Activated CD4-positive, alpha-beta T cell treated with anti-CD3 and anti-CD28 coated beads, Interleukin-2, amount 50 U/mL, for 24 hours (primary cell): ENCODE data around the gene KLRC2.
"Not testable (repeated sequence)": the region's sequence is repeated elsewhere in the genome, so short reads cannot be mapped to it uniquely, and the experiment has no call there.

ENCODE experiments used
- DNase-seq, 2 donors: peaks; one replicate each; pipeline ENCODE4 v3.0.0-alpha.2; 2020; ENCODE audit warnings: low read depth in 1 of 2, low spot score in 1 of 2

KLRC2 gene

DNA sequence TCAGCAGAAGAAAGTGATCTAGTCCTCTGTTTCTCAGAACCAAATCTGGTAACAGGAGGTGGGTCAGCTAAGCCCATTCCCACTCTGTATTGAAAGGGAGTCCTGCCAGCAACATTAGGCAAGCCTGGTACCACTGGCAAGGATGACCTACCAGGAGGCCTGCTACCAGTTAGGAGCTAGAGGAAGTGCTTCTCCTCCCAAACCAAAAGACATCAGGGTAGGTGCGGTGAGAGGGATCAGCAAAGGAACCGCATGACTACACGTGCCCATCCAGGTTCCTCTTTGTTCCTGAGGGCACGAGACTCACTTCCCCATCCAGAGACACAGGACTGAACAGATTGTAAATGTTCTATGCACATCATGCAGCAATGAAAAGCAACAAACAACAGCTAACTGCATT, 29.1 kb downstream of the KLRC2 start:
- DNase-seq = no peak

DNA sequence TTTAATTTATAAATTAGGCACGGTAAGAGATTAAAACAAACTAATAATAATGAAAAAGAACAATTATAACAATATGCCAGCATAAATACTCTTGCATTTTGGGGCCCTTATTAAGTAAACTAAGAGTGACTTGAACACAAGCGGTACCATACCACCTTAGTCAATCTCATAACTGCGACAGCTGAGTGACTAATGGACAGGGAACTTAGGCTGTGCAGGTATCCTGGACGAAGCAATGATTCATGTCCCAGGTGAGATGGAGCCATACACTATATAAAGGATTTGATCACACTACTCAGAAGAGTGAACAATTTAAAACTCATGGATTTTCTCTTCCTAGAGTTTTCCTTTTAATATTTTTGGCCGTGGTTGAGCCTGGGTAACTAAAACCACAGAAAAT, 30.5 kb downstream of the KLRC2 start:
- no peak for DNase-seq

DNA sequence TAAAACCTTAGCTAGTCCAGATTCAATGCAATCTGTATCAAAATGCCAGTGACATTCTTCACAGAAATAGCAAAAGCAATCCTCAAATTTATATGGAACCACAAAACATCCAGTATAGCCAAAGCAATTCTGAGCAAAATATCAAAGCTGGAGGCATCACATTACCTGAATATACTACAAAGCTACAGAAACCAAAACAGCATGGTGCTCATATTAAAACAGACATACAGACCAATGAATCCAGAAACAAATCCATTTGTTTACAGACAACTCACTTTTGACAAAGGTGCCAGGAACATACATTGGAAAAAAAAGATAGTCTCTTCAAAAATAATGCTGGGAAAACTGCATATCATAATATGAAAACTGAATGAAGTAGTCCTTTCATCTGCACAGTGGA, 31.0 kb downstream of the KLRC2 start:
- no peak for DNase-seq

DNA sequence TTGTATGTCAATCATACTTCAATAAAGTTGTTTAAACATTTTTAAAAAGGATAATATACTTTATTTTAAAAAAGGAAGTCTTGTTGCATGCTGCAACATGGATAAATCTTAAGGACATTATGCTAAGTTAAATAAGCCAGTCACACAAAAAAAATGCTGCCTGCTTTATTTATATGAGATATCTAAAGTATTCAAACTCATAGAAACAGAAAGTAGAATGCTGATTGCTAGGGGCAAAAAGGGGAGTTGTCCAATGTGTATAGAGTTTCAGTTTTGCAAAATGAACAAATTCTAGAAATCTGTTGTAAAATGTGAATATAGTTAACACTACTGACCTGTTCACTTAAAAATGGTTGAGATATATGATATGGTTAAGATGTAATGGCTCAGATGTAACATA, 35.0 kb downstream of the KLRC2 start:
- DNase-seq = no peak

DNA sequence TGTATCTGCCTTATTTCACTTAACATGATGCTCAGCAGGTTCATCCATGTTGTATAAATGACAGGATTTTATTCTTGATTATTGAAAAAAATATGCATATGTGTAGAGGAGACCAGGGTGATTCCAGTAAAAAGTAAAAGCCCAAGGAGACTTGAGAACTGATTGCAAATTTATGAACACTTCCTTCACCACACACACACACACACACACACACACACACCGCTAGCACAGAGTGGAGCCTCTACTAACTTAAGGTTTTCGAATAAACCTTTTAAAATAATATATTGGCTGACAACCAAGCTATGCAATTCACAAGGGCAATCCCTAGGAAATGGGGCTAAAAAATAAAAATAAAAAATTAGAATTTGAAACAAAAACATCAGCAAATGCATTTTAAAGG, 37.6 kb downstream of the KLRC2 start:
- DNase-seq = no peak

DNA sequence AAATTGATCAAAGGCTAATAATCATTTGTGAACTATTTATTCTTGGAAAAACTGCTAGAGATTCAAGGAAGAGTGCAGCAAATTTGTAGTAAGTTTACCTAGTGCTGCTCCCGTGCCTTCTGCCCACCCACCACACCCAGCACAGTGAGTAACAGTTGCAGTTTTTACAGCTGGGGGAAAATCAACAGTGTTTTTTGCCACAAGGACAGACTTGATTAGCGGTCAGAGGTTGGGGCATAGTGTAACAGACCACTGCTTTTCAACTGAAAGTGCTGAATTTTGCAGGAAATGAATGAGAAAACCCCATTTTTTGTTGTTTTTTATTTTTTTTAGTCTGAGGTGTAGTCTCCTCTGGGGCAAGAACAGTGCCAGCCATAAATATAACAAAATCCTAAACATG, 38.5 kb downstream of the KLRC2 start:
- DNase-seq = no peak

DNA sequence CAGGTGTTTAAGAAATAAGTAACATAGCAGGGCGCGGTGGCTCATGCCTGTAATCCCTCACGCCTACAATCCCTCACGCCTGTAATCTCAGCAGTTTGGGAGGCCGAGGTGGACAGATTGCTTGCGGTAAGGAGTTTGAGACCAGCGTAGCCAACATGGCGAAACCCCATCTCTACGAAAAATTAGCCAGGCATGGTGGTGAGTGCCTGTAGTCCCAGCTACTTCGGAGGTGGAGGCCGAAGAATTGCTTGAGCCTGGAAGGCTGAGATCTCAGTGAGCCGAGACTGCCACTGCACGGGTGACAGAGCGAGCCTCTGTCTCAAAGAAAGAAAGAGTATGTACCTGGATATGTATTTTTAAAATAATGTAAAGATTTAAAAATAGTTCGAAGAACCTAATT, 39.6 kb downstream of the KLRC2 start:
- DNase-seq = not testable (repeated sequence)

DNA sequence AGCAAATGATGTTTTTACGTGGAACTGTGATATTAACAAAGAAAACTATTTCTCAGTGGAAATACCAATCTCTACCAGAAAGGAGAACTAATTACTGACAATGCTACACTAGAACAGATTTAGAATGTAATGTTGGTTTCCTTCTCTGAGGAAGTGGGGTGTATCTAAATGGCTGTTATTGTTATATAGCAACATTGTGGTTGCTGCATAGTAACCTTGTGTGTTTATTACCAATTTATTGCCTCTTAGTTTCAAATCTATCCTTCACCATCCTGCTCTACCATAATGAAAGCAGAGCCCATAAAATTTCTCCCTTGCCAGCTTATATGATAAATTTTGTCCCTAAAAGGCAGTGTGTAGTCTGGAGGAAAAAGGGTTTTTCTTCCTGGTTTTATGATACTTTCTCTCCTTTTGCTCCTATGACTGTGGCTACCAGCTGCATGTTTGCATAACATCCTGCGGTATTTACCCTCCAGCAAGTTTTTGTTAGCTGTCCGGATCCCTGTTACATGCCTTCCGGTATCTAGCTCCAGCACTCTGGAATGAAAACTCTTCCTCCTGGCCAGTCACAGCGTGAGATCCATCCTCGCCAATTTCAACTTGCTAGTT, 40.3 kb downstream of the KLRC2 start:
- no peak for DNase-seq

DNA sequence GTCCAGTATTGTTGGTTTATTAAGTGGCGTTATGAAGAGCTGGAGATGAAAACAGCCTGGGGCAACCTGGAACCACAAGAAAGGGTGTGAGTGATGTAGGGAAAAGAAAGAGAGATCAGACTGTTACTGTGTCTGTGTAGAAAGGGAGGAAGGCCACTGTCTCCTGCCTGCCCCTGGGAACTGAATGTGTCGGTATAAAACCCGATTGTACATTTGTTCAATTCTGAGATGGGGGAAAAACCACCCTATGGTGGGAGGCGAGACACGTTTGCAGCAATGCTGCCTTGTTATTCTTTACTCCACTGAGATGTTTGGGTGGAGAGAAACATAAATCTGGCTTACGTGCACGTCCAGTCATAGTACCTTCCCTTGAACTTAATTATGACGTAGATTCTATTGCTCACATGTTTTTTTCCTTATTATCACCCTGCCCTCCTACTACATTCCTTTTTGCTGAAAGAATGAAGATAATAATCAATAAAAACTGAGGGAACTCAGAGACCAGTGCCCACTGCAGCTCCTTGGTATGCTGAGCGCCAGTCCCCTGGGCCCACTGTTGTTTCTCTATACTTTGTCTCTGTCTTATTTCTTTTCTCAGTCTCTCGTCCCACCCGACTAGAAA, 41.2 kb downstream of the KLRC2 start:
- DNase-seq = not testable (repeated sequence)

DNA sequence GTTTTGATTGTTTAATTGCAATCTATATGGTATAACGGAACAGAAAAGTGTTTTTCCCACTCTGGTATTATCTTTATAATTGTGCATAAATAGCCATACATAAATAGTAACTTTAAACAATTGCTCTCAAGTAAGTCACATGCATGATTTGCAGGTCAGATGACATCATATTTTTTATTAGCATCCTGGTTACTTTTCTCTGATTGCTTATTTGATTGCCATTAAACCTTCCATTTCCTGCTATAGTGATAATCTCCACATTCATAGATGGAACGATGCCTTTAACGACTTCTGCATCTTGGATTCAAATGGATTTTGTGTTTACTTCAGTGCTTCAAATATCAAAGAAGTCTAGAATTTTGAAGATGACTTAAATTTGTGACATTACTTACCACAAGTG, 42.5 kb downstream of the KLRC2 start:
- DNase-seq = no peak

DNA sequence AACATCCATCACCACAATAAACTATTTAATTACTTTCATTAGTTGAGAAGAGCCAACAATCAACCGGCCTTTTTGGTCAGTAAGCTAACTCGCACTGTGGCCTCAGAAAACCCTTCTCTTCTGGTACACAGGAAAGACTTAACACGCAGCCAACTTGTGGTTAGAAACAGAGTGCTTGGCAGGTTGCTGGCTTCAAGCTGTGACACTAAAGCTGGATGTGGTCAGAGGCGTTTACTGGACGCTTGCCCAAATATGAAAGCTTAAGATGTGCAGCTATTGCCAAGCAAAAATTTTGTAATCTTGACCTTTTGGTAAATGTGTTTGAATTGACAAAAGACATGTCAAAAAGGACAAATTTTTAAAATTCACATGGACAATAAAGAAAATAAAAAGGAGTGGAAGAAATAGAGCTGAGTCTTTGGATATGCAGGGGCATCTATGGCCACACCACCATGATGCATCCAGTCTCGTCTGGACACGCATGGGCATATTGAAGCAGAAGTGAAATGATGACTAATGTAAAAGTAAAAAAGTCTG, 43.3 kb downstream of the KLRC2 start:
- no peak for DNase-seq

DNA sequence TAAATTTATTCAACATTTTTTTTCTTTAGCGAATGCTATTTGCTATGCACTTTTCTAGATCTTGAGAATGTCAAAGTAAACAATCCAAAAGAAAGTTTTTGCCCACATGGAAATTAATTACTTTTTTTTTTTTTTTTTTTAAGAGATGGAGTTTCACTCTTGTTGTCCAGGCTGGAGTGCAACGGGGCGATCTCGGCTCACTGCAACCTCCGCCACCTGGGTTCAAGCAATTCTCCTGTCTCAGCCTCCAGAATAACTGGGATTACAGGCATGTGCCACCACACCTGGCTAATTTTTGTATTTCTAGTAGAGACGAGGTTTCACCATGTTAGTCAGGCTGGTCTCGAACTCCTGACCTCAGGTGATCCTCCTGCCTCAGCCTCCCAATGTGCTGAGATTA, 44.8 kb downstream of the KLRC2 start:
- not testable (repeated sequence) for DNase-seq

DNA sequence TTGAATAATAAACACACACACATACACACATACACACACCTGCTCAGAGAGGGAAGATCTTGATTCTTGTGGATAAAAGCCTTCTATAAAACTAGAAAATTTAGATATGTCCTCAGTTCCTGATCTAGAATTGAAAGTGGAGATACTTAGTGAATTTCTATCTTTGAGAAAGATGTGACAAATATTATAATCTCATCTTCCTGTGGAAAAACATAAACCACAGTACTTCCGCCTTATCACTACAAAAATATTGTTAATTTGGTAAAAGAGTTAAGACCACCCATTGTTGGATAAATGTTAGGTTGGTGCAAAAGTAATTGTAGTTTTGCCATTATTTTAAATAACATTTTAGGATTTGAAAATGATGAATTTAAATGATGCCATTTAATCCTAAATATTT, 45.9 kb downstream of the KLRC2 start, which contains the start of gene KLRK1:
Gene KLRK1 (minus strand): TSS at position 138 of the 400 bp plus-strand sequence. CDS start 1,231 bp downstream, outside the sequence.
- DNase-seq = no peak

DNA sequence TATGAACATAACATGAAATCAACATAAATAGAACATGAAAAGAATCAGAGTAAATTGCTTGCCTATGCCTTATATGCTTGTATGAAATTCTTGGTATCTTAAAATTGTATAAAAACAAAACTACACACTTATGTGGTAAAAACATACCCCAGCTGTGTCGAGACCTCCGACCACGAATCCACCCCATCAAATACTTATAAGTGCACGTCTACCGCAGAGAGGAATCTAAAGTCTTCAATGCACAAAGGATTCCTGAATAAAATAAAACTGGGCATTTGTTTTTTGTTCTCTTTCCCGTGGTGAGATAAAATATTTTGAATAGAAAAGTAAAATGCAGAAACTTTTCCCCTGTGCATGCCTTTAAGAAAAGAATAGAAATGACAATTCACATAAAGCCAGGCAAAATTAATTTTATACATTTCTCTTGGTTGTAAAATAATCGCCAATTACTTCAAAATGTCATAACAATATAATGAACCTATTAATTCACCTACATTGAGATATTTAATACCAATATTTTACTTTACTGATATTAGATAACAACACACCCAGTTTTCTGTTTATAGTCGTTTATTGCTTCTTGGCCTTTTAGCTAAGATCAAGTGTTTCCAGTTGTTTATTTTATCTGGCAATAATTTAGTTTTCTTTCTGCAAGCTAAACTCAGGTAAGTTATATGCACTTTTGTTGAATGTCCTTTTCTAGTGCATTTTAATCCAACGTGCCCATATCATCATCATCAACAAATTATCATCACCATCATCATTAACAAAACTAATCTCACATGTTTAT, 47.0 kb downstream of the KLRC2 start:
- DNase-seq = no peak

DNA sequence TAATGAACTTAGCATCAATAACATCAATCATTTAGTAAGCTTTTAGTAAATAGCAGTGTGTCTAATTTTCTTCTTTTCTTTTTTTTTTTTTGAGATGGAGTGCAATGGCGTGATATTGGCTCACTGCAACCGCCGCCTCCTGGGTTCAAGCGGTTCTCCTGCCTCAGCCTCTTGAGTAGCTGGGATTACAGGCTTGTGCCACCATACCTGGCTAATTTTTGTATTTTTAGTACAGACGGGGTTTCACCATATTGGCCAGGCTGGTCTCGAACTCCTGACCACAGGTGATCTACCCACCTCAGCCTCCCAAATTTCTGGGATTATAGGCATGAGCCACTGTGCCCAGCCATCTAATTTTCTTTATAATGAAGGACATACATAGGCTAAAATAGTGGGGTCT, 48.3 kb downstream of the KLRC2 start:
- DNase-seq = not testable (repeated sequence)

DNA sequence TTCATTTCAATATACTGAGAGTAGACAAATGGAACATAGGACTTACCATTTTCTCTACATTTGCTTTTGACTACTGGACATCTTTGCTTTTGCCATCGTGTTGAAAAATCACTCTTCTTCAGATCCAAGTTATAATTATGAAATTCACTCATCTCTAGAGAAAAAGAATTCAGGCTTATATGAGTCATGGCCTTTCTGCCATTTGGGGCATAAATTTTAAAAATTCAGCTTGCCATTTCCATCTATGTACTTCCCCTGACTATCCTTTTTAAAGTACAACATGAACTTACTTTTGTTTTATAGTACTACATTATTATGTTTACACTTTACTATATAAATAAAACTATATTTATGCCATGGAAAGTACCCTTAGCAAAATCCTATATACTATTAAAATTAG, 49.0 kb downstream of the KLRC2 start:
- no peak for DNase-seq

DNA sequence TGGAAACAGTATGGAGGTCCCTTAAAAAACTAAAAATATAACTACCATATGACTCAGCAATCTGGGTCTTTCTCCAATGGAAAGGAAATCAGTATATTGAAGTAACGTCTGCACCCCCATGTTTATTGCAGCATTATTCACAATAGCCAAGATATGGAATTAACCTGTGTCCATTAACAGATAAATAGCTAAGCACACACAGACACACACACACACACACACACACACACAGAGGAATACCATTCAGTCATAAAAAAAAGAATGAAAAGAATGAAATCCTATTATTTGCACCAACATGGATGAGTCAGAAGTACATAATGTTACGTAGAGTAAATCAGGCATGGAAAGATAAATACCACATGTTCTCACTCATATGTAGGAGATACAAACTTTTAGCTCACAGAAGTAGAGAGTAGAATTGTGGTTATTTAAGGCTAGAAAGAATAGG, 50.6 kb downstream of the KLRC2 start:
- no peak for DNase-seq

DNA sequence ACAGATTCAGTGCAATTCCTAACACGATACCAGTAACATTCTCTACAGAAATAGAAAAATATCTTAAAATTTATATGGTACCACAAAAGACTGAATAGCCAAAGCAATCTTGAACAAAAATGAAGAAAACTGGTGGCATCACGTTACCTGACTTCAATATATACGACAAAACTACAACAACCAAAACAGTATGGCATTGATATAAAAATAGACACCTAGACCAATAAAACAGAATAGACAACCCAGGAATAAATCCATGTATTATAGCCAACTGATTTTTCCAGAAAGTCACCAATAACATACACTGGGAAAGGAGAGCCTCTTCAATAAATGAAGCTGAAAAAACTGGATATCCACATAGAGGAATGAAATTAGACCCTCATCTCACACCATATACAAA, 51.6 kb downstream of the KLRC2 start:
- no peak for DNase-seq

DNA sequence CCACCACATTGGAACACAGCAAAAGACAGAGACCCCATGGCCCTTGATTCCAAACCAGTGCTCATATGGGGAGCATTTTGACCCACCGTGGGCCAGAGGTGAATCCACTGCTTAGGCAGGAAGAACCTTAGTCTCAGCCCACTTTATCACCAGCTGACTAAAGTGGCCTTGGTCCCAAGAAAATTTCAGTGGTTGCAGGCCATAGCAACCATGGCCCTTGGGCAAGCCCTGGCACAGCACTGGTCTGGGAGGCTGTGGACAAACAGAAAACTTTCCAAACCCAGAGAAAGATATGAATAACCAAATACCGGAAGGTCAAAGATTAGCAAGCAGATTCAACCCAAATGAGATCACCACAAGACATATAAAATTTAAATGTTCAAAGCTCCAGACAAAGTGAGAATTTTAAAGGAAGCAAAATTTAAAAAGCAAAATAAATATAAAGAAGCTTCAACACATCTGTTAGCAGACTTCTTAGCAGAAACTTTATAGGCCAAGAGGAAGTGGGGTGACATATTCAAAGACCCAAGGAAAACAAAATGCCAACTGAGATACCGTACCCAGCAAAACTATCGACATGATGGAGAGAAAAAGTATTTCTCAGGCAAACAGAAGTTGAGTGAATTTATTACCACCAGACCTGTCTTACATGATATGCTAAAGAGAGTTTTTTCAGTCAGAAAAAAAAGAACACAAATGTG, 53.7 kb downstream of the KLRC2 start:
- no peak for DNase-seq
